PC-3 (cell line): Measurements from ENCODE around the gene PNN. TPM values are rescaled to one million over a fixed set of nuclear protein-coding genes. Genes with fewer than 3 reads are reported as not detected.
"Not testable (repeated sequence)": the region's sequence is repeated elsewhere in the genome, so short reads cannot be mapped to it uniquely, and the experiment has no call there.

Source experiments
- ATAC-seq: fragments of 200-7000 bp; cut with Tn5 transposase; 2 replicates; pipeline ENCODE4 v1.9.1; 2020; ENCODE audit warnings: mild to moderate bottlenecking, moderate library complexity
- BruUV-seq: library from RNA; stranded (reverse); fragments of 400-500 nt; replicated peaks from 2 replicates; lab custom pipeline; 2021; lab: Mats Ljungman, UMichigan
- CTCF ChIA-PET: fragments of 300-600 bp; sonication (Branson Sonifier 250); formaldehyde crosslinking; loops from one replicate; lab custom pipeline; 2022; ENCODE audit warnings: antibody characterized with exemption; lab: Charles Lee
- POLR2A ChIA-PET: fragments of 300-600 bp; sonication (Branson Sonifier 250); formaldehyde crosslinking; loops from one replicate; lab custom pipeline; 2022; ENCODE audit warnings: antibody characterized with exemption; ENCODE audit not compliant: unreplicated experiment; lab: Charles Lee
- DNase-seq: peaks from one replicate; pipeline ENCODE4 v3.0.0-alpha.2; 2015
- H2AFZ ChIP-seq: fragments of 300-600 bp; sonication (generic); 2 replicates; pipeline ENCODE4 v1.6.0; 2016; ENCODE audit warnings: antibody characterized with exemption, low read length
- H3F3A ChIP-seq: fragments of 300-600 bp; sonication (generic); one replicate; pipeline ENCODE4 v1.6.0; 2017; ENCODE audit warnings: antibody characterized with exemption, low read length, control low read depth, mild to moderate bottlenecking; ENCODE audit not compliant: unreplicated experiment
- H3K27ac ChIP-seq: fragments of 300-600 bp; sonication (generic); 2 replicates; pipeline ENCODE4 v1.5.1; 2016; ENCODE audit warnings: mild to moderate bottlenecking, low read length
- H3K27me3 ChIP-seq: fragments of 300-600 bp; sonication (generic); 2 replicates; pipeline ENCODE4 v1.6.1; 2016; ENCODE audit warnings: low read length, mixed read lengths
- H3K36me3 ChIP-seq: fragments of 300-600 bp; sonication (generic); 2 replicates; pipeline ENCODE4 v1.6.1; 2016; ENCODE audit warnings: low read depth, mixed run types, low read length, mixed read lengths
- H3K4me1 ChIP-seq: fragments of 300-600 bp; sonication (generic); 2 replicates; pipeline ENCODE4 v1.5.1; 2016; ENCODE audit warnings: low read length; ENCODE audit not compliant: insufficient read depth
- H3K4me2 ChIP-seq: fragments of 300-600 bp; sonication (generic); 2 replicates; pipeline ENCODE4 v1.6.0; 2016; ENCODE audit warnings: low read length
- H3K4me3 ChIP-seq: fragments of 300-600 bp; sonication (generic); 2 replicates; pipeline ENCODE4 v1.5.1; 2016; ENCODE audit warnings: mild to moderate bottlenecking, low read length, mixed read lengths
- H3K79me2 ChIP-seq: fragments of 300-600 bp; sonication (generic); 2 replicates; pipeline ENCODE4 v1.6.1; 2017; ENCODE audit warnings: low read length, mixed read lengths
- H3K9ac ChIP-seq: fragments of 300-600 bp; sonication (generic); 2 replicates; pipeline ENCODE4 v1.6.0; 2016; ENCODE audit warnings: mild to moderate bottlenecking, low read length
- H3K9me2 ChIP-seq: fragments of 300-600 bp; sonication (generic); replicated peaks from 2 replicates; pipeline ENCODE4 v1.6.1; 2016; ENCODE audit warnings: mixed run types, low read length, mixed read lengths
- H3K9me3 ChIP-seq: fragments of 300-600 bp; sonication (generic); 2 replicates; pipeline ENCODE4 v1.6.1; 2016; ENCODE audit warnings: low read length, mixed read lengths
- H4K20me1 ChIP-seq: fragments of 300-600 bp; sonication (generic); 2 replicates; pipeline ENCODE4 v1.6.1; 2016; ENCODE audit warnings: low read length, mixed read lengths
- EZH2 ChIP-seq: fragments of 300-600 bp; sonication (generic); IDR thresholded peaks from one replicate; pipeline ENCODE4 v1.6.1; 2017; ENCODE audit warnings: antibody characterized with exemption, mild to moderate bottlenecking, low read length; ENCODE audit not compliant: unreplicated experiment
- EZH2phosphoT487 ChIP-seq: fragments of 300-600 bp; sonication (generic); IDR thresholded peaks from 2 replicates; pipeline ENCODE4 v1.6.1; 2018; ENCODE audit warnings: mild to moderate bottlenecking, antibody characterized with exemption, low read length, borderline replicate concordance
- intact Hi-C: fragments of 100-400 bp; cut with micrococcal nuclease; formaldehyde crosslinking; loops from 2 replicates; pipeline ENCODE4 v1.9.0; 2023
- total RNA-seq: library from RNA; depleted of rRNA; stranded (reverse); fragments of >200 nt; gene quantifications from 2 replicates; pipeline ENCODE4 v1.2.3, GENCODE V29; 2014
- TF ChIP-seq, protein P1 (sequence below): fragments of 300-600 bp; sonication (generic); conservative IDR thresholded peaks from 2 replicates; pipeline ENCODE4 v1.5.1; 2017; ENCODE audit warnings: antibody characterized with exemption, low read depth, mild to moderate bottlenecking, low read length

The PNN gene
- total RNA-seq, 1 experiment from 2014 or later = 36.7 TPM

DNA sequence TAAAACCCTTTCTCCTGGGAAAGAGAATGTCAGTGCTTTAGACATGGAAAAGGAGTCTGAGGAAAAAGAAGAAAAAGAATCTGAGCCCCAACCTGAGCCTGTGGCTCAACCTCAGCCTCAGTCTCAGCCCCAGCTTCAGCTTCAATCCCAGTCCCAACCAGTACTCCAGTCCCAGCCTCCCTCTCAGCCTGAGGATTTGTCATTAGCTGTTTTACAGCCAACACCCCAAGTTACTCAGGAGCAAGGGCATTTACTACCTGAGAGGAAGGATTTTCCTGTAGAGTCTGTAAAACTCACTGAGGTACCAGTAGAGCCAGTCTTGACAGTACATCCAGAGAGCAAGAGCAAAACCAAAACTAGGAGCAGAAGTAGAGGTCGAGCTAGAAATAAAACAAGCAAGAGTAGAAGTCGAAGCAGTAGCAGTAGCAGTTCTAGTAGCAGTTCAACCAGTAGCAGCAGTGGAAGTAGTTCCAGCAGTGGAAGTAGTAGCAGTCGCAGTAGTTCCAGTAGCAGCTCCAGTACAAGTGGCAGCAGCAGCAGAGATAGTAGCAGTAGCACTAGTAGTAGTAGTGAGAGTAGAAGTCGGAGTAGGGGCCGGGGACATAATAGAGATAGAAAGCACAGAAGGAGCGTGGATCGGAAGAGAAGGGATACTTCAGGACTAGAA is 6.1 kb downstream of the PNN start:
- CTCF ChIA-PET = no interaction called here
- no peak for TF ChIP-seq EZH2phosphoT487
- TF ChIP-seq EZH2 = no peak

DNA sequence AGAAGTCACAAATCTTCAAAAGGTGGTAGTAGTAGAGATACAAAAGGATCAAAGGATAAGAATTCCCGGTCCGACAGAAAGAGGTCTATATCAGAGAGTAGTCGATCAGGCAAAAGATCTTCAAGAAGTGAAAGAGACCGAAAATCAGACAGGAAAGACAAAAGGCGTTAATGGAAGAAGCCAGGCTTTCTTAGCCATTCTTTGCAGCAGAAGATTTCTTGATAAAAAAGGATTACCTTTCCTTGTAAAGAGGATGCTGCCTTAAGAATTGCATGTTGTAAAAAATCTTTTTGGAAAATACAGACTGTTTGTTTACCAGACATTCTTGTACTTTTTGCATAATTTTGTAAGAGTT is 6.6 kb downstream of the PNN start:
- TF ChIP-seq, protein P1, sequence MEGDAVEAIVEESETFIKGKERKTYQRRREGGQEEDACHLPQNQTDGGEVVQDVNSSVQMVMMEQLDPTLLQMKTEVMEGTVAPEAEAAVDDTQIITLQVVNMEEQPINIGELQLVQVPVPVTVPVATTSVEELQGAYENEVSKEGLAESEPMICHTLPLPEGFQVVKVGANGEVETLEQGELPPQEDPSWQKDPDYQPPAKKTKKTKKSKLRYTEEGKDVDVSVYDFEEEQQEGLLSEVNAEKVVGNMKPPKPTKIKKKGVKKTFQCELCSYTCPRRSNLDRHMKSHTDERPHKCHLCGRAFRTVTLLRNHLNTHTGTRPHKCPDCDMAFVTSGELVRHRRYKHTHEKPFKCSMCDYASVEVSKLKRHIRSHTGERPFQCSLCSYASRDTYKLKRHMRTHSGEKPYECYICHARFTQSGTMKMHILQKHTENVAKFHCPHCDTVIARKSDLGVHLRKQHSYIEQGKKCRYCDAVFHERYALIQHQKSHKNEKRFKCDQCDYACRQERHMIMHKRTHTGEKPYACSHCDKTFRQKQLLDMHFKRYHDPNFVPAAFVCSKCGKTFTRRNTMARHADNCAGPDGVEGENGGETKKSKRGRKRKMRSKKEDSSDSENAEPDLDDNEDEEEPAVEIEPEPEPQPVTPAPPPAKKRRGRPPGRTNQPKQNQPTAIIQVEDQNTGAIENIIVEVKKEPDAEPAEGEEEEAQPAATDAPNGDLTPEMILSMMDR = no peak
- TF ChIP-seq EZH2phosphoT487 (no peak), EZH2 (no peak)
- Histone ChIP-seq H3K9me2 (no peaks in the 10 kb centered on the region), H3F3A (peaks cover 34% of the 10 kb centered on the region), H3K36me3 (peaks cover 70% of the 10 kb centered on the region), H3K9me3 (no peaks in the 10 kb centered on the region), H3K4me3 (no peak overlapping the region), H4K20me1 (peaks cover 38% of the 10 kb centered on the region), H2AFZ (no peak overlapping the region), H3K9ac (no peak overlapping the region), H3K4me2 (no peak overlapping the region), H3K27ac (no peak overlapping the region), H3K27me3 (no peaks in the 10 kb centered on the region), H3K4me1 (peaks cover 6% of the 10 kb centered on the region), H3K79me2 (peaks cover 46% of the 10 kb centered on the region)
- ATAC-seq = no peak
- intact Hi-C loops = no loop called here
- BruUV-seq = no TSS peak
- DNase-seq = no peak
- CTCF ChIA-PET = no interaction called here
- POLR2A ChIA-PET = no interaction called here

More for the DNA sequence above, 6.1 kb downstream of the PNN start:
- no peak overlapping the region for H3K4me2 ChIP-seq
- H3K4me3 ChIP-seq = no peak overlapping the region
- H3K27me3 ChIP-seq = no peaks in the 10 kb centered on the region
- peaks cover 10% of the 10 kb centered on the region for H3K4me1 ChIP-seq
- POLR2A ChIA-PET = no interaction called here
- no peaks in the 10 kb centered on the region for H3K9me3 ChIP-seq
- H3K27ac ChIP-seq = no peak overlapping the region
- no peaks in the 10 kb centered on the region for H3K9me2 ChIP-seq
- H3K36me3 ChIP-seq = peaks cover 75% of the 10 kb centered on the region
- peaks cover 51% of the 10 kb centered on the region for H3K79me2 ChIP-seq
- no peak overlapping the region for H3K9ac ChIP-seq
- intact Hi-C loops = no loop called here
- H2AFZ ChIP-seq = no peak overlapping the region
- peaks cover 34% of the 10 kb centered on the region for H3F3A ChIP-seq
- peak; percentile 20 for ATAC-seq
- no peak for DNase-seq
- H4K20me1 ChIP-seq = peaks cover 43% of the 10 kb centered on the region
- TSS peak; percentile 28 for BruUV-seq

DNA sequence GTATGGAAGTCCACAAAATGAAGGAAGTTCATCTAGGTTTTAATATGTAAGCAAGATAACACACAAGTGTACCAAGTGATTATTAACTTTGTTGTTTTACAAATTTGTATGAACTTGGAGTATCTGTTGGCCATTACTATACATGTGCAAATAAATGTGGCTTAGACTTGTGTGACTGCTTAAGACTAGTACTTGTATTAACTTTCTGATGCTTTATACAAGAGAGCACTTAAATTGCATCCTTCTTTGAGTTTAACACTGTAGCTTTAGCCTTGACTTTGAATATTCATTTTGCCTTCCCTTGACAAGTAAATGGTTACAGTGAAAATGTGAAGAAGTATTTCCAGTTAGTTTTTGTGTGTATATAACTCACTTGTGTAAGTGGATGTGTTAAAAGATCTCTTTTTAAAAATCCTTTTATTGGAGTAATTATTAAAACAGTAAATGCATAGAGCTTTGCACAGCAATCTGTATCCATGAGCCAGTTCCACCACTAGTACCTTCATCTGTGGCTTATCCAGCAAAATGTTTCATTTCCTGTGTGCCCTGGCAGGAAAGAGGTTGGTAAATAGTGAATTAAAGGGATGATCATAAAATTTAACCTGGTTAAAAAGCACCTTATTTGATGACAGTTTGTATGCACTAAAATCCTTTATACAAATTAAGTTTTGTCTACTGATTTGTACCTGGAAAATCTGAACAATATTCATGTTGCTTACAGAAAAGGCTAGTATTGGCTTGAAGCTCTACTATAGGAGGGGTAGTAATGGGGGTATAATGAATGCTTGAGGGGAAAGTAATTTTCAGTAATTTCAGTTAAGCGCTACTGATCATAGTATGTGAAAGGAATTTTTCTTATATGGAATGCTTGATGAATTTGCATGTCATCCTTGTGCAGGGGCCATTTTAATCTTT is 8.0 kb downstream of the PNN start:
- peaks cover 38% of the 10 kb centered on the region for H3F3A ChIP-seq
- peaks cover 25% of the 10 kb centered on the region; the same call in 1 of the 2 replicates for H4K20me1 ChIP-seq
- no peak overlapping the region for H3K9ac ChIP-seq
- H3K9me3 ChIP-seq = no peaks in the 10 kb centered on the region
- no peaks in the 10 kb centered on the region for H3K9me2 ChIP-seq
- H3K4me2 ChIP-seq = no peak overlapping the region
- DNase-seq (peak; percentile 17), ATAC-seq (peak; percentile 51)
- no peak overlapping the region for H3K27ac ChIP-seq
- H3K4me3 ChIP-seq = no peak overlapping the region
- H3K36me3 ChIP-seq = peaks cover 56% of the 10 kb centered on the region
- peaks cover 6% of the 10 kb centered on the region for H3K4me1 ChIP-seq
- H3K79me2 ChIP-seq = peaks cover 33% of the 10 kb centered on the region
- BruUV-seq = no TSS peak
- TF ChIP-seq EZH2 (no peak), EZH2phosphoT487 (no peak)
- TF ChIP-seq, protein P1 = no peak
- intact Hi-C loops = no loop called here
- H3K27me3 ChIP-seq = no peaks in the 10 kb centered on the region
- ChIA-PET CTCF (no interaction called here), POLR2A (interaction anchor here (1.2 kb wide), 1 partner anchor 13 kb away, joined by 5 read pairs; the partner anchor contains the start of gene TRAPPC6B)
- no peak overlapping the region for H2AFZ ChIP-seq

DNA sequence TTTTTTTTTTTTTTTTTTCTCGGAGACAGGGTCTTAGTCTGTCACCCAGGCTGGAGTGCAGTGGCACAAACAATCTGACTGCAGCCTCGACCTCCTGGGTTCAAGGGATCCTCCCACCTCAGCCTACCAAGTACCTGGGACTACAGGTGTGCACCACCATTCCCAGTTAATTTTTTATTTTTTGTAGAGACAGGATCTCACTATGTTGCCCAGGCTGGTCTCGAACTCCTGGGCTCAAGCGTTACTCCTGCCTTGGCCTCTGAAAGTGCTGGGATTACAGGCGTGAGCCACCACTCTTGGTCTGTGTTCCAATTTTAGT is 8.6 kb downstream of the PNN start:
- DNase-seq, BruUV-seq, H3K4me2 ChIP-seq, ATAC-seq, H3K27me3 ChIP-seq, H3K9ac ChIP-seq, H3K27ac ChIP-seq, CTCF ChIA-PET, H2AFZ ChIP-seq, H3K9me3 ChIP-seq, H3K4me3 ChIP-seq, intact Hi-C loops, H3K9me2 ChIP-seq: not testable (repeated sequence)
- Histone ChIP-seq H3K79me2 (peaks cover 28% of the 10 kb centered on the region), H3K4me1 (peaks cover 12% of the 10 kb centered on the region), H4K20me1 (peaks cover 25% of the 10 kb centered on the region; the same call in 1 of the 2 replicates), H3K36me3 (peaks cover 51% of the 10 kb centered on the region), H3F3A (peaks cover 38% of the 10 kb centered on the region)
- POLR2A ChIA-PET = interaction anchor here (1.2 kb wide), 1 partner anchor 14 kb away, joined by 5 read pairs; the partner anchor contains the start of gene TRAPPC6B
